Measurements from ENCODE around the gene WNT3A.

GRCh38 chr1:228066416-228066815 lies 59.6 kb downstream of the WNT3A start:
- TF ChIP-seq EZH2 (IDR thresholded peaks at IDR 0.05; ENCODE audit: borderline replicate concordance, low read length) (no peak), CTCF (conservative IDR thresholded peaks at IDR 0.05 in 1 of 2, IDR thresholded peaks at IDR 0.05 in 1 of 2; ENCODE audit: extremely low read depth in 1 of 2, insufficient read depth in 1 of 2, low read depth in 1 of 2, low read length in 2 of 2) (no peak)
